ENCODE measurements around the gene METTL1.

GRCh38 chr12:57756406-57757341, 15.2 kb downstream of the METTL1 start:
- TF ChIP-seq, protein P1, sequence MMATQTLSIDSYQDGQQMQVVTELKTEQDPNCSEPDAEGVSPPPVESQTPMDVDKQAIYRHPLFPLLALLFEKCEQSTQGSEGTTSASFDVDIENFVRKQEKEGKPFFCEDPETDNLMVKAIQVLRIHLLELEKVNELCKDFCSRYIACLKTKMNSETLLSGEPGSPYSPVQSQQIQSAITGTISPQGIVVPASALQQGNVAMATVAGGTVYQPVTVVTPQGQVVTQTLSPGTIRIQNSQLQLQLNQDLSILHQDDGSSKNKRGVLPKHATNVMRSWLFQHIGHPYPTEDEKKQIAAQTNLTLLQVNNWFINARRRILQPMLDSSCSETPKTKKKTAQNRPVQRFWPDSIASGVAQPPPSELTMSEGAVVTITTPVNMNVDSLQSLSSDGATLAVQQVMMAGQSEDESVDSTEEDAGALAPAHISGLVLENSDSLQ (IDR thresholded peaks at IDR 0.05): peak; percentile 53
- TF ChIP-seq NFRKB (IDR thresholded peaks at IDR 0.05) (no peak), ZNF384 (IDR thresholded peaks at IDR 0.05) (no peak), FOXK2 (IDR thresholded peaks at IDR 0.05) (no peak), SUZ12 (IDR thresholded peaks at IDR 0.05) (no peak), SP1 (IDR thresholded peaks at IDR 0.05) (no peak)
